Skeletal muscle cell (primary cell): ENCODE measurements around the gene POC1A.

Experiments used
- DNase-seq: peaks from one replicate; pipeline ENCODE4 v3.0.0-alpha.2; 2010; ENCODE audit warnings: low read depth
- H3K4me3 ChIP-seq: 2 replicates; pipeline ENCODE4 v1.5.1; 2011; ENCODE audit warnings: low read depth, mild to moderate bottlenecking, control low read depth, low read length, moderate library complexity

Gene POC1A

GRCh38 chr3:52090933-52091468, 63.2 kb downstream of the POC1A start:
- peak; percentile 25 for DNase-seq
- no peak overlapping the region for H3K4me3 ChIP-seq

- peak; percentile 79 for DNase-seq
Observed at GRCh38 chr3:52090131-52090932, 63.9 kb downstream of the POC1A start.

GRCh38 chr3:52089691-52090090, 64.5 kb downstream of the POC1A start:
- no peak overlapping the region for H3K4me3 ChIP-seq
- no peak for DNase-seq

More at GRCh38 chr3:52090131-52090932, 63.9 kb downstream of the POC1A start:
- no peak overlapping the region for H3K4me3 ChIP-seq

GRCh38 chr3:52088445-52089367, 65.5 kb downstream of the POC1A start:
- no peak overlapping the region for H3K4me3 ChIP-seq
- peak; percentile 65 for DNase-seq

GRCh38 chr3:52087731-52088130, 66.5 kb downstream of the POC1A start:
- DNase-seq: no peak
- no peak overlapping the region for H3K4me3 ChIP-seq

- no peak overlapping the region for H3K4me3 ChIP-seq
- peak; percentile 22 for DNase-seq
Observed at GRCh38 chr3:52086976-52087663, 67.1 kb downstream of the POC1A start.

GRCh38 chr3:52086461-52086860, 67.8 kb downstream of the POC1A start:
- H3K4me3 ChIP-seq: no peak overlapping the region
- no peak for DNase-seq

GRCh38 chr3:52085681-52086282, 68.4 kb downstream of the POC1A start:
- no peak overlapping the region for H3K4me3 ChIP-seq
- no peak for DNase-seq

GRCh38 chr3:52084954-52085680, 69.1 kb downstream of the POC1A start:
- no peak overlapping the region for H3K4me3 ChIP-seq
- DNase-seq: no peak

- H3K4me3 ChIP-seq: no peak overlapping the region
- DNase-seq: no peak
Observed at GRCh38 chr3:52084216-52084945, 69.8 kb downstream of the POC1A start.

GRCh38 chr3:52083556-52084087, 70.6 kb downstream of the POC1A start:
- H3K4me3 ChIP-seq: no peak overlapping the region
- DNase-seq: no peak

GRCh38 chr3:52082951-52083350, 71.3 kb downstream of the POC1A start:
- H3K4me3 ChIP-seq: no peak overlapping the region
- DNase-seq: no peak

GRCh38 chr3:52080830-52081719, 73.1 kb downstream of the POC1A start:
- H3K4me3 ChIP-seq: no peak overlapping the region

GRCh38 chr3:52079958-52080357, 74.3 kb downstream of the POC1A start:
- no peak overlapping the region for H3K4me3 ChIP-seq
- no peak for DNase-seq

More at GRCh38 chr3:52080830-52081719, 73.1 kb downstream of the POC1A start:
- no peak for DNase-seq

- H3K4me3 ChIP-seq: no peak overlapping the region
- no peak for DNase-seq
Observed at GRCh38 chr3:52078781-52079560, 75.3 kb downstream of the POC1A start.

- DNase-seq: no peak
- no peak overlapping the region for H3K4me3 ChIP-seq
Observed at GRCh38 chr3:52077925-52078324, 76.3 kb downstream of the POC1A start.
